GM10248 (cell line): ENCODE measurements around the gene FKRP.

Experiments used
- CTCF ChIA-PET: fragments of 300-600 bp; sonication (Branson Sonifier 250); formaldehyde crosslinking; extraction: SDS; loops from one replicate; lab custom pipeline; 2021; ENCODE audit warnings: antibody characterized with exemption; lab: Yijun Ruan, JAX
- POLR2A ChIA-PET: fragments of 350-650 bp; sonication (Branson Sonifier 250); formaldehyde crosslinking; extraction: SDS; loops from one replicate; lab custom pipeline; 2020; ENCODE audit warnings: antibody characterized with exemption; lab: Yijun Ruan, JAX
- DNase-seq: peaks from one replicate; pipeline ENCODE4 v3.0.0; 2012; ENCODE audit errors: extremely low spot score
- TF ChIP-seq, protein P1 (sequence below): IDR thresholded peaks from 2 replicates; pipeline ENCODE4 v1.5.1; 2012; ENCODE audit warnings: mild to moderate bottlenecking, low read depth; ENCODE audit errors: extremely low read depth, missing control alignments, control extremely low read depth

FKRP gene

GRCh38 chr19:46718934-46719622 lies 26.8 kb upstream of the FKRP start:
- ChIA-PET POLR2A (no interaction called here), CTCF (interaction anchor here (0.9 to 2.1 kb wide), 3 partner anchors 10 to 15 kb away, joined by 3 to 9 read pairs (median 9); no protein-coding TSS in a partner anchor)
- TF ChIP-seq, protein P1, sequence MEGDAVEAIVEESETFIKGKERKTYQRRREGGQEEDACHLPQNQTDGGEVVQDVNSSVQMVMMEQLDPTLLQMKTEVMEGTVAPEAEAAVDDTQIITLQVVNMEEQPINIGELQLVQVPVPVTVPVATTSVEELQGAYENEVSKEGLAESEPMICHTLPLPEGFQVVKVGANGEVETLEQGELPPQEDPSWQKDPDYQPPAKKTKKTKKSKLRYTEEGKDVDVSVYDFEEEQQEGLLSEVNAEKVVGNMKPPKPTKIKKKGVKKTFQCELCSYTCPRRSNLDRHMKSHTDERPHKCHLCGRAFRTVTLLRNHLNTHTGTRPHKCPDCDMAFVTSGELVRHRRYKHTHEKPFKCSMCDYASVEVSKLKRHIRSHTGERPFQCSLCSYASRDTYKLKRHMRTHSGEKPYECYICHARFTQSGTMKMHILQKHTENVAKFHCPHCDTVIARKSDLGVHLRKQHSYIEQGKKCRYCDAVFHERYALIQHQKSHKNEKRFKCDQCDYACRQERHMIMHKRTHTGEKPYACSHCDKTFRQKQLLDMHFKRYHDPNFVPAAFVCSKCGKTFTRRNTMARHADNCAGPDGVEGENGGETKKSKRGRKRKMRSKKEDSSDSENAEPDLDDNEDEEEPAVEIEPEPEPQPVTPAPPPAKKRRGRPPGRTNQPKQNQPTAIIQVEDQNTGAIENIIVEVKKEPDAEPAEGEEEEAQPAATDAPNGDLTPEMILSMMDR = no peak
- peak; percentile 63 for DNase-seq

GRCh38 chr19:46719629-46720502 lies 26.0 kb upstream of the FKRP start:
- ChIA-PET POLR2A (no interaction called here), CTCF (interaction anchor here (0.8 to 2.1 kb wide), 3 partner anchors 9 to 16 kb away, joined by 3 to 9 read pairs (median 3); no protein-coding TSS in a partner anchor)
- TF ChIP-seq, protein P1 = no peak
- no peak for DNase-seq

GRCh38 chr19:46720503-46721239 lies 25.2 kb upstream of the FKRP start:
- ChIA-PET POLR2A (no interaction called here), CTCF (interaction anchor here (2.1 kb wide), 1 partner anchor 8 kb away, joined by 9 read pairs; no protein-coding TSS in a partner anchor)
- TF ChIP-seq, protein P1 = no peak
- DNase-seq = no peak

GRCh38 chr19:46721269-46722003 lies 24.4 kb upstream of the FKRP start:
- TF ChIP-seq, protein P1 = peak; percentile 10
- ChIA-PET POLR2A (no interaction called here), CTCF (no interaction called here)
- DNase-seq = no peak

GRCh38 chr19:46722004-46722380 lies 23.9 kb upstream of the FKRP start:
- no peak for DNase-seq
- CTCF ChIA-PET = interaction anchor here (3.6 kb wide), 1 partner anchor 17 kb away, joined by 23 read pairs; no protein-coding TSS in a partner anchor
- POLR2A ChIA-PET = no interaction called here
- TF ChIP-seq, protein P1 = no peak
